Memory B cell (primary cell): ENCODE measurements around the gene SPATA2.

Experiments used
- ATAC-seq: fragments of 150-1000 bp; cut with Tn5 transposase; 2 replicates; pipeline ENCODE4 v1.10.0; 2021; ENCODE audit warnings: low read depth, mild to moderate bottlenecking, moderate library complexity
- DNase-seq, 2 donors: peaks; one replicate each; pipeline ENCODE4 v3.0.0; 2022; ENCODE audit warnings: low spot score in 2 of 2
- H3K27ac Mint-ChIP-seq: one replicate; pipeline ENCODE4 v1.8.0; 2022; ENCODE audit warnings: mild to moderate bottlenecking, moderate library complexity, mixed read lengths
- H3K27me3 Mint-ChIP-seq: one replicate; pipeline ENCODE4 v1.8.0; 2022; ENCODE audit warnings: mixed read lengths
- H3K36me3 Mint-ChIP-seq: one replicate; pipeline ENCODE4 v1.8.0; 2022; ENCODE audit warnings: mild to moderate bottlenecking, mixed read lengths
- H3K4me1 Mint-ChIP-seq: one replicate; pipeline ENCODE4 v1.8.0; 2022; ENCODE audit warnings: mixed read lengths
- H3K4me3 Mint-ChIP-seq: one replicate; pipeline ENCODE4 v1.8.0; 2022; ENCODE audit warnings: mild to moderate bottlenecking, moderate library complexity, mixed read lengths
- H3K9me3 Mint-ChIP-seq: one replicate; pipeline ENCODE4 v1.8.0; 2022; ENCODE audit warnings: mixed read lengths

SPATA2 gene

DNA sequence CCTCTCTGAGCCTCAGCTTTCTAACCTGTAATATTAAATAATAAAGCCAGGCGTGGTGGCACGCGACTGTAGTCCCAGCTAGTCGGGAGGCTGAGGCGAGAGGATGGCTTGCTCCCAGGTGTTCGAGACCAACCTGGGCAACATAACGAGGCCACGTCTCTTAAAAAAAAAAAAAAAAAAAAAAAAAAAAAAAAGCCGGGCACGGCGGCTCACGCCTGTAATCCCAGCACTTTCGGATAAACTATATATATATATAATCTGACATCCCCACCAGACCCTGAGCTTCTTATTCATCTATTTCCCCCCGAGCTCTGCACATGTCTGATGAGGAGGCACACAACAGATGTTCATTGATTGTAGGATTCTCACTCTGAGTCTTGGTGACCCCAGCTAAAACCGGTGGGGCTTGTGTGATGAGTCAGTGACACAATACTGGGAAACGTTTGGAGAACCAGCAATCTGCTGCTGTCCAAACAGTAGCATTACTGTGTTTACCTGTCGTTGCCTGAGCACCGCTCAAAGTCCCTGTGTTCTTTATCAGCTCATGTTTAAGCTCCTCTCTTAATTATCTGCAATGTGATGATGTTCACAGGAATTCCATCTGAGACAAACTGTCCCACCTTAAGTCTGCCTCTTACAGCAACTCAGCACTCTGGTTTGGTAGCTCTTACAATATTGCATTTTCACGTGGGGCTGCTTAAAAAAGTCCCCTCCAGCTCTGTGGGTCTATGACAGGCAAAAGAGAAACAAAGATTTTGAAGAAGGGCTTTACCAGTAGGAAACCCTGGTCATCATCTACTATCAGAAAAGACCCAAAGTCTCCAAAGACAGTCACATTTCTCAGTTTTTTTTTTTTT, 1.0 kb upstream of the SPATA2 start:
- H3K27me3 Mint-ChIP-seq, result no peaks in the 10 kb centered on the region
- peak overlapping the region; percentile 100 for H3K27ac Mint-ChIP-seq
- peaks cover 1% of the 10 kb centered on the region for H3K36me3 Mint-ChIP-seq
- no peaks in the 10 kb centered on the region for H3K9me3 Mint-ChIP-seq
- DNase-seq (peak in 1 of 2 donors; percentile 45), ATAC-seq (peak; percentile 50)
- H3K4me1 Mint-ChIP-seq, result peaks cover 16% of the 10 kb centered on the region
- H3K4me3 Mint-ChIP-seq, result peak overlapping the region; percentile 99

DNA sequence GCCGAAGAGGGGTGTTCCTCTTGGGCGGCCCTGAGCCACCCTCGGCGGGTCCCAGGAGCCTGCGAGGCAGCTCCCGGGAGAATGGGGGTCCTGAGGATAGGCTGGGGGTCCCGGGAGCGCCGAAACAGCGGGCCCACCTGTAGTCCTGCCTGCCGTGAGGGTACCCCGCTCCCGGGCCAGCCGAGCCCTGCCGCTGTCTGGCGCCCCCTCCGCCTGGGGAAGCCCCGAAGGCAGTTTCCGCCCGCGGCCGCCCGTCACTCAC, 280 bp downstream of the SPATA2 start:
- no peaks in the 10 kb centered on the region for H3K9me3 Mint-ChIP-seq
- H3K27ac Mint-ChIP-seq, result peak overlapping the region; percentile 100
- no peak for DNase-seq
- H3K36me3 Mint-ChIP-seq, result peaks cover 1% of the 10 kb centered on the region
- peaks cover 20% of the 10 kb centered on the region for H3K4me1 Mint-ChIP-seq
- H3K27me3 Mint-ChIP-seq, result no peaks in the 10 kb centered on the region
- H3K4me3 Mint-ChIP-seq, result peak overlapping the region; percentile 99
- ATAC-seq, result peak; percentile 47

DNA sequence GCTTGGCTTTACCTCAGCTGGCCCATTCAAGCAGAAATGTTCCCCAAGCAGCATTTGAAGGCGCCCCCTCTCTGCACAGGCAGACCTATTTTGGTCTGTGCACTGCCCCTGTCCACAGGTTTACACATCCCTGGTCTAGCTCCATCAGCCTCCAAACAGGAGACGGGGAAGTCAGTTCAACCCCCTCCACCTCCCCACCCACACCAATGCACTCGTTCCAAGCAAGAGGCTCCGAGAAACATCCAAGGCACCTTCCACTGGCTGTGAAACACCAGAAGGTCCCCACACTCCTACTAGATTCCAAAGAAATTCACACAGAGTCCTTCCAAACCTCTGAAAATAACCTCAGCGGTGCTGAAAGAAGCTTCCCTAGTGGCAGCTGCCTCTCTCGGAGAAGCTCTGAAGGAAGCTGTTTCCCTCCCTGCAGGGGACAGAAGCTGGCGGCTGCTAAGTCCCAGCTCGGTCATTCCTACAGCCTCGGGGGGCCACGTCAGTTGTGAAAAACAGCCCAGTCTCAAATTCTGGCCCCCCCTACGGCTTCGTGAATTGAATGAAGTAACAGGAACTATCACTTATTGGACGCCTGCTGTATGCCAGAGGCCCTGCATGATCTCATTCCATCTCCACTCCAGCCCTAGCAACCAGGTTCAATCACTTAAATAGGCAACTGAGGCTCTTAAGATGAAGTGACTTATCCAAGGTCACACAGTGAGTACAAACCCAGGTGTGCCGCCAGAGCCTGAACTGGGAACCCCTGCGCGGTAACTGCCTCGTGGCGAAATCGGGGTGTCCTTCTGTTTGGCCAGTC, 815 bp downstream of the SPATA2 start:
- ATAC-seq (peak; percentile 4), DNase-seq (no peak)
- H3K9me3 Mint-ChIP-seq, result no peaks in the 10 kb centered on the region

DNA sequence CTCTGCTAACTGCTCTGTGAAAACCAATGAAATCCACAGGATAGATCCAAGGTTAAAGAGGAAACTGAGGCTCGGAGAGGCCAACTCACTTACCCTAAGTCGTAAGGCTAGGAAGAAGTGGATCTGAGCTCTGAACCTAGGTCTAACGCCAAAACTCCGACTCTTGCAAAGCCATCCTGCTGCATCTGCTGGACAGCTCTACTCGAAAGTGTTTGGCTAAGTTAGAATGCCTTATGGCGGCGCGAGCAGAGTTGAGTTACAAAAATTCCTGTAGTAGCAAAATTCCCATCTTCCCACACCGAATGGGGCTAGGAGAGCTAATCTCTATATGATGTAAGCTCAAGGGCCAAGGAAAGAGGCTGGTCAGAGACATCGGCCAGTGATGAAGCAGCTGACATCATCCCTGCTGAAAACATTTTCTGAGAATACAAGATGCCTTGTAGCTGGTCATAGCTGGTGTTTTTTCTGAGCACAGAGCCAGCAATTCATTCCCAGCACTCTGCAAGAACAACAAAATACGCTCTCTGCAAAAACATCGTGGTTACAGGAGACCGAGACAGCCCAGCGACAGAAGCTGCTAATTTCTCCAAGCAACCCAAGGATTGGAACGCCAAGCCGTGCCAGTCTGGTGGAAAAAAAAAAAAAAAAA, 1.8 kb downstream of the SPATA2 start:
- H3K27me3 Mint-ChIP-seq, result no peaks in the 10 kb centered on the region
- ATAC-seq (no peak), DNase-seq (no peak)
- no peaks in the 10 kb centered on the region for H3K9me3 Mint-ChIP-seq
- H3K36me3 Mint-ChIP-seq, result peaks cover 6% of the 10 kb centered on the region
- peaks cover 21% of the 10 kb centered on the region for H3K4me1 Mint-ChIP-seq
- peak overlapping the region; percentile 100 for H3K27ac Mint-ChIP-seq
- H3K4me3 Mint-ChIP-seq, result peak overlapping the region; percentile 99

More for the DNA sequence above, 815 bp downstream of the SPATA2 start:
- Mint-ChIP-seq H3K27me3 (no peaks in the 10 kb centered on the region), H3K36me3 (peaks cover 3% of the 10 kb centered on the region), H3K4me3 (peak overlapping the region; percentile 99), H3K27ac (peak overlapping the region; percentile 100), H3K4me1 (peaks cover 20% of the 10 kb centered on the region)

DNA sequence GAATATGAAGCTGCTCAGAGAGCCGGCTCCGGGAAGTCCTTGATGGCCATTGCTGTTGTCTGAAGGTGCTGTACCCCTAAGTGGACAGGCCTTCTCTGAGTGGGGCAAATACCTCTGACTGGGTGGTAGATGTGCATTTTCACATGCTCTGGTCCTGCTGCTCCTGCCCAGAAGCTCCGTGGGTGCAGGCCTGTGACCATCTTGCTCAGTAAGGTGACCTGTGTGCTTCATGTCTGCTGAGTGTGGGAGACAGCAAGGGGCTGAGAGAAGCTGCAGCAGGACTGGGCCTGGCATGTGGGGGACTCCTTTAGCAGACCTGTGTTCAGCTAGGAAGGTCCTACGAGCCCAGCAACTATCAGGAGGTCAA, 5.0 kb downstream of the SPATA2 start:
- peaks cover 19% of the 10 kb centered on the region for H3K4me1 Mint-ChIP-seq
- DNase-seq (no peak), ATAC-seq (no peak)
- peak overlapping the region; percentile 45 for H3K27ac Mint-ChIP-seq
- H3K4me3 Mint-ChIP-seq, result no peak overlapping the region
- H3K9me3 Mint-ChIP-seq, result no peaks in the 10 kb centered on the region
- H3K36me3 Mint-ChIP-seq, result peaks cover 23% of the 10 kb centered on the region
- H3K27me3 Mint-ChIP-seq, result no peaks in the 10 kb centered on the region

DNA sequence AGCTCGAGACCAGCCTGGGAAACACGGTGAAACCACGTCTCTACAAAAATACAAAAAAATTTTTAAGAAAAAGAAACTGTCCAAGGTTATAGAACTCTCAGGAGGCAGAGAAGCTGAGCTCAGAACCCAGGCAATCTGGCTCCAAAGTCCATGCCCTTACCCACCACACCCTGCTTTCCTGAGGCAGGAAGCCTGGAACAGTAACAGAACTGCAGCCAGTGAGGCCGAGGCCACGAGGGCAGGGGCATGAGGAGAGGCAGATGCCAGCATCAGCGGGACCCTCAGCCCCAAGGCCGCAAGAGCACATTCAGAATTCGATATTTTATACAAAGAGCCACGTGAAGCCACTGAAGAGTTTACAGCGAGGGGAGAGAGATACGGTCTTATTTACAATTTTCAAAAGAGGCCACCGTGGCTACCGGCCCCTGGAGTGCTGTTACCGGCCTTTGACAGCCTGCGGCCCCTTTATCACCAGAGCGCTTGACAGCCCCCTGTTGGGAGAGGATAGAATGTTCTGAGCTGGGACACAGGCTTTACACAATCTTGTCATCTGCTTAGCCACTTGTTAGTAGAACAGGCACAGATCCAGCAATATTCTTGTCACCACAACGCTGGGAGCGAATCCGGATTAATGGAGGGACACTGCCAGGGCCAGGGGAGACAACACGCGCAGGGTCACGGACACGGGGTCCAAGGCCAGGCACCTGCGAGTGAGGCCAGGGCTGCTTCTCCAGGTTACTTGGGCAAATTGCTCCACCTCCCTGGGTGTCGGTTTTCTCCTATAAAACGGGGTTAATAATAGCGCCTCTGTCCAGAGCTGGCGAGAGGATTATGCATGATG, 5.6 kb downstream of the SPATA2 start:
- Mint-ChIP-seq H3K4me3 (no peak overlapping the region), H3K27ac (no peak overlapping the region), H3K9me3 (no peaks in the 10 kb centered on the region), H3K4me1 (peaks cover 17% of the 10 kb centered on the region), H3K27me3 (no peaks in the 10 kb centered on the region), H3K36me3 (peaks cover 29% of the 10 kb centered on the region)
- ATAC-seq (no peak), DNase-seq (no peak)

DNA sequence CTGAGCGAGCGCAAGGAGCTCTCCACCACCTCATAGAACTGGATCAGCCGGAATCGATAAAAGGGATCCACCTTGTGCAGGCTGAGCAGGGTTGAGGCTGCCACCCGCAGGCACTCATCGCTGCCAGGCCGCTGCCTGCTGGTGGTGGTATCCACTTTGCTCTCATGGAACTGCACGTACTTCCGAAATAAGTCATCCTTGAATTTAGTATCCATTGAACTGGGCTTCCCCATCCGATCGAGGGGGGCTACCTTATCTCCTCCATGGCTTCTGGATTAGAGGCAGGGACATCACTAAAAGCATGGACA, 7.1 kb downstream of the SPATA2 start:
- Mint-ChIP-seq H3K36me3 (peaks cover 34% of the 10 kb centered on the region), H3K27me3 (no peaks in the 10 kb centered on the region), H3K4me3 (no peak overlapping the region), H3K27ac (no peak overlapping the region), H3K4me1 (peaks cover 11% of the 10 kb centered on the region), H3K9me3 (no peaks in the 10 kb centered on the region)
- DNase-seq, result no peak
- ATAC-seq, result no peak

DNA sequence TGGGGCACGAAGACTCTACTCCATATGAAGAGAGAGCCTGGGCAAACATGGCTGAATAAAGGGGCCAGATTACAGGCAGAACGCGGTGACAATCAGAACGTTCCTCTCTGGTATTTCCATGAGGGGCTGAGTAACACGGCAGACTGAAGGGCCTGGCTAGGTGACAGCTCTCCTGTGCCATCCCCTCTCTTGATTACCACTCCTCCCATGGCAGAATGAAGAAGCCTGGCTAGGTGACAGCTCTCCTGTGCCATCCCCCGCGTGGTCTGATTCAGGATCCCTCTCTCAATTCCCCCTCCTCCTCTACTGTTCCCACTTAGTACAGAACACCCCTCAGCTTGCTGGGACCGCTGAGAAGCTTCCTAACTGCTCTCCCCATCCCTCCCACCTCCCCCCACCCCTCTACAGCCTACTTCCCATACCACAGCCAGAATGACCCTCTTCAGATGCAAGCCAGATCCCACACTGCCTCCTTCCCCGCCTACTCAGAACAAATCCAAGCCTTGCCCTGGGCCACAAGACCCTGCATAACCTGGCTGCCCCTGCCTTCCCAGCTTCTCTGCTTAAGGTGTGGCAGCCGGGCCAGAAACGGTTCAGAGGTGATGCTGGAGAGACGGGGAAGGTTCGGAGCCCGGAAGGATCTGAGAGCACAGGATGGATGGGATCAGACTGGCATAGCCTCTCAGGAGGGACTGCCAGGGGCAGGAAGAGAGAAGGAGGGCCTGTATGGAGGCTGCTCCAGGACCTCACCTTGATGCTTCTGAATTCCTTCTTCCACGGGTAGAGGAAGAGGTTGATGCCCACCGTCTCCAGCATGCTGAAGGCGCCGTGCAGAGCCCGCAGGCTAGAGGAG, 7.7 kb downstream of the SPATA2 start:
- Mint-ChIP-seq H3K4me3 (no peak overlapping the region), H3K4me1 (peaks cover 11% of the 10 kb centered on the region), H3K27me3 (no peaks in the 10 kb centered on the region), H3K9me3 (no peaks in the 10 kb centered on the region), H3K36me3 (peaks cover 35% of the 10 kb centered on the region), H3K27ac (peak overlapping the region; percentile 60)
- DNase-seq (no peak), ATAC-seq (no peak)

DNA sequence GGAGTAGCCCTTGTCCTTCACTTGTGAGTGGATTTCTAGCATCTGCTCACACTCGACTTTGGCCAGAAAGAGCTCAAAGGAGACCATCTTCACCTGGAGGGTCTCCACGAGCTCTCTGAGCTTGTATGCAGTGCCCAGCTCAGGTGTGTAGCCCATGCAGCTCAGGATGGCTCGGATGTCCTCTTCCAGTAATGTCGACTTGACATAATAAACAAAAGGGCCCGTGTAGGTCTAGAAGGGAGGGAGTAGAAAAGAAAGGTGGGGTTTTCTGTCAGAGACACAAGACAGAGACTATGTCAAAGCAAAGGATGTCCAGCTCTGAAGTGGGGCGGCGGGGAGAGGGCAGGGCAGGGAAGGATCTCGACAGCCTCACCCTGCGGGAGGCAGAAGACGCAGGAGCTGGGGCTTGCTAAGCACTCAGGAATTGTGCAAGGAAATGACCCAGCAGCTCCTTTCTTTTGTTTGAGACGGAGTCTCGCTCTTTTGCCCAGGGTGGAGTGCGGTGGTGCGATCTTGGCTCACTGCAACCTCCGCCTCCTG, 8.6 kb downstream of the SPATA2 start:
- DNase-seq, result no peak
- H3K36me3 Mint-ChIP-seq, result peaks cover 34% of the 10 kb centered on the region
- H3K27me3 Mint-ChIP-seq, result no peaks in the 10 kb centered on the region
- H3K27ac Mint-ChIP-seq, result no peak overlapping the region
- no peaks in the 10 kb centered on the region for H3K9me3 Mint-ChIP-seq
- peaks cover 11% of the 10 kb centered on the region for H3K4me1 Mint-ChIP-seq
- no peak for ATAC-seq
- H3K4me3 Mint-ChIP-seq, result no peak overlapping the region

DNA sequence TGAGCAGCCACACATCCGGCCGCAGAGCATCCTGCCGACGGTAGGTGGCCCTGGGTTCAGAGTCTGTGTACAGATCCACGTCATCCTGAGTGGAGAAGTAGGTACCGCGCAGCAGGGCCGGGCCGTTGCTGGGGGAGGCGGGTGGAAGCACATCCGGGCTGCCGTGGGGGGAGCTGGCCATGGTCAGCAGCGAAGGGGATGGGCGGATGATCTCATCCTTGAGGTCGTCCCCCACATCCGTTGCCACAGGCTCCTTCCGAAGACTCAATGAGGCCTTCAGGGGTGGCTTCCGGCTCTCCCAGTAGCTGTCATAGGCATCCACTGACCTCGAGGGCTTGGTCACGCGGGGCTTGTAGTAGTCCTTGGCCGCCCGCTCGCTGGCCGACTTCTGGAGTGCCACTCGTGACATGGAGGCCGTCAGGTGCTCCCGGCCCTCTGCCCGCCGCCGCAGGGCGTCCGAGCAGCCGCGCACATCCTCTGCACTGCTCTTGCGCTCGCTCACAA, 9.2 kb downstream of the SPATA2 start:
- ATAC-seq (no peak), DNase-seq (no peak)
- Mint-ChIP-seq H3K4me3 (no peak overlapping the region), H3K36me3 (peaks cover 34% of the 10 kb centered on the region), H3K27me3 (no peaks in the 10 kb centered on the region), H3K9me3 (no peaks in the 10 kb centered on the region), H3K27ac (peak overlapping the region; percentile 35), H3K4me1 (peaks cover 11% of the 10 kb centered on the region)

DNA sequence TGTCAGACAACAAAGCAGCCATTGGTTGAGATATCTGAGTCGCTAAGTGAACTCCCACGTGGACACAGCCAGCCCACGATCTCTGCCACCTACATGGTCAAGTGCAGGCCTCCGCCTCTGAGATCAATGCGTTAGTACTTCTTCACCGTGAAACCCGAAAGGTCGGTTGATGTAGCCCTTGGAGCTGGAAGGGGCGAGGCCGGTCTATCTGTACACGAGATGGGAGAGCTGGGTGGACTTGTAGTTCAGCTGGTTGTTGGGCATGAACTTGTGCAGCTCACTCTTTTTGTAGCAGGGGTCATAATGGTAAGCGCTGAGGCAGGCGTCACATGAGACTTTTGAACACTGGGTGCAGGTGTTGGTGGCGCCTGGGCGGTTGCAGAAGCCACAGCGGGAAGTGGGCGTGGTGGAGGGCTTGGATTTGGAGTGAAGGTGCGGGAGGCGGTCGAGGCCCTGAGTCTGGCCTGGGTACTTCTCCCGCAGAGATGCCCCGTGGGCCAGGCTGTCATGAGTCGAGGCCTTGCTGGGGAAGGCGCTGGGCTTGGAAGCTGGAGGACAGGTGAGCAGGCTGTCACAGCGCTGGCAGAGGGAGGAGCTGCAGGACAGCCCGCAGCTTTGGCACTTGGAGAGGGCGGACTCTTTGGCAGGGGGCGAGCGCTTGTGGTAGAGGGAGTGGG, 9.8 kb downstream of the SPATA2 start:
- Mint-ChIP-seq H3K27ac (peak overlapping the region; percentile 35), H3K4me1 (peaks cover 8% of the 10 kb centered on the region), H3K27me3 (no peaks in the 10 kb centered on the region), H3K36me3 (peaks cover 34% of the 10 kb centered on the region), H3K9me3 (no peaks in the 10 kb centered on the region), H3K4me3 (no peak overlapping the region)
- ATAC-seq, result no peak
- DNase-seq, result no peak

DNA sequence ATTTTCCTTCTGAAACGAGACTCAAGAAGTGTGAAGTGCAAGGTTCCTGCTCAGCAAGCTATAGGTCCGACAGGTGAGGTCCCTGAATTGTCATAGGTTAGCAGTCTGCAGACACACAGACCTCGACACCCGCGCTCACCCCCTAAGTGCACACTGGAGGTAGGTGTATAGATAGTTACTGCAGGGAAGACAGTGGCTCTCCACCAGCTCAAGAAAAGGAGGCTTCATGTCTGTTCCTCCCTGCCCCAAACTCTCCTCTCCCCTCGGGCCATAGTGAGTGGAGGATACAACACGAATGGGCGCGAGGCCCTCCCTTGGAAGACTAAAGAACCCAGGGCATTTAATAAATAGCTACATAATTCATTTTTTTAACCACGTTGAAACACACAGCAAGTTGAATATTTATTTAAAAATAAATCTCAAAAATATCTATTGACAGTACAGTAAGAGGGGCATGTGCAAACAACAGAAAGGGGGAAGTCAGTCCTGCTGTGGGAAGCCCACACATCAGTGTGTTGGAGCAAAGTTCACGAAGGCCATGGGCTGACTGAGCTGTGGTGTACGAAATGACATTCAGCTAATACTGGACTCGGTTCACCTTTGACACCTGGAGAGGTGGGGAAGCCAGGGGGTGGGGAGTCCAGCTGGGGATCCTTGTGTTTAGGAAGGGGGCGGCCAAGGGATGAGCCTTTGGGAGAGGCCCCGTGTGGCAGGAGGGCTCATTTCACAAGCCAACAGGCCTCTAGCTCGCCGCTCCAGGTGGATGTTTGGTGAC, 10.7 kb downstream of the SPATA2 start:
- Mint-ChIP-seq H3K36me3 (peaks cover 34% of the 10 kb centered on the region), H3K4me3 (no peak overlapping the region), H3K9me3 (no peaks in the 10 kb centered on the region), H3K27me3 (no peaks in the 10 kb centered on the region), H3K27ac (no peak overlapping the region), H3K4me1 (peaks cover 6% of the 10 kb centered on the region)
- no peak for DNase-seq
- ATAC-seq, result no peak
